Measurements from ENCODE around the gene SNX21. TPM values are rescaled to one million over a fixed set of nuclear protein-coding genes. Genes with fewer than 3 reads are reported as not detected.

Gene SNX21
- total and polyA plus RNA-seq, 2 donors (not counting 3 experiments of a cell fraction or from before 2014, with no cell fraction given): 11.6 to 11.9 TPM

DNA sequence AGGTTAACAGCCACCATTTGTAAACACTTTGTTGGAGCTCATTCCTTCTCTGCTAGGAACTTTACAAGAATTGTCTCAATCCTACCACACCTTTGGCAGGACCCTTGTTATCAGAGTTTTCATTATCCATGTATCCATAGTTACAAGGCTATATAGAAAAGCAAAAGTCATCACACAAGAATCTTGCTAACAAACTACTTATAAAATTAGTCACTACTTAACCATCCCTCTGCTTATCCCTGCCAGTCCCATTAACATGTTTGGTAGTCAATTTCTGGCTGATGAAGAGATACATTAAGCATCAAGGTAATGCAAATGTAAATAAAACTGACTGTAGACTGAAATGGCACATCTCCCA lies 34.2 kb downstream of the SNX21 start:
- Histone ChIP-seq H2AFZ (ENCODE audit: low read depth, low read length) (no peak overlapping the region), H3K9me3 (replicated peaks; ENCODE audit: control insufficient read depth, insufficient read depth, low read length) (no peaks in the 10 kb centered on the region), H3K79me2 (ENCODE audit: control insufficient read depth, insufficient read depth, low read length) (no peaks in the 10 kb centered on the region), H3K4me2 (ENCODE audit: insufficient read depth, low read length) (no peak overlapping the region), H3K36me3 (ENCODE audit: control insufficient read depth in 2 of 2, extremely low read depth in 1 of 2, insufficient read depth in 2 of 2, low read length in 2 of 2) (no peaks in the 10 kb centered on the region), H3K27me3 (ENCODE audit: control insufficient read depth in 2 of 2, insufficient read depth in 2 of 2, low read length in 2 of 2) (no peaks in the 10 kb centered on the region), H3K9ac (replicated peaks; ENCODE audit: extremely low read depth, insufficient read depth, low read length) (no peak overlapping the region), H3K4me1 (ENCODE audit: control insufficient read depth, extremely low read depth, insufficient read depth, low read length) (no peaks in the 10 kb centered on the region), H3K9me1 (replicated peaks; ENCODE audit: control insufficient read depth, extremely low read depth, insufficient read depth, low read length) (no peaks in the 10 kb centered on the region), H3K4me3 (replicated peaks in 1 of 3; ENCODE audit: insufficient read depth in 1 of 3, low read depth in 1 of 3, low read length in 3 of 3) (no peak overlapping the region), H4K20me1 (replicated peaks; ENCODE audit: control insufficient read depth, extremely low read depth, insufficient read depth, low read length) (no peaks in the 10 kb centered on the region), H3K27ac (ENCODE audit: insufficient read depth, low read depth, low read length) (no peak overlapping the region)
- intact Hi-C loops (cut with micrococcal nuclease): no loop called here
- DNase-seq (ENCODE audit: low read depth, low spot score): peak; percentile 17
- POLR2A ChIA-PET: interaction anchor here (2.2 kb wide), 1 partner anchor 13 kb away, joined by 9 read pairs; the partner anchor contains the start of gene ZSWIM1
- CTCF ChIA-PET: interaction anchor here (1.9 to 2.0 kb wide), 2 partner anchors 23 to 44 kb away, joined by 5 to 6 read pairs; partner anchors contain the start of genes CTSA and NEURL2
- BruUV-seq (replicated peaks): no TSS peak
- dilution Hi-C loops (cut with MboI; ENCODE audit: extremely low pct_ligation_motif_present, low sequenced_read_pairs): no loop called here
- TF ChIP-seq, protein P1, sequence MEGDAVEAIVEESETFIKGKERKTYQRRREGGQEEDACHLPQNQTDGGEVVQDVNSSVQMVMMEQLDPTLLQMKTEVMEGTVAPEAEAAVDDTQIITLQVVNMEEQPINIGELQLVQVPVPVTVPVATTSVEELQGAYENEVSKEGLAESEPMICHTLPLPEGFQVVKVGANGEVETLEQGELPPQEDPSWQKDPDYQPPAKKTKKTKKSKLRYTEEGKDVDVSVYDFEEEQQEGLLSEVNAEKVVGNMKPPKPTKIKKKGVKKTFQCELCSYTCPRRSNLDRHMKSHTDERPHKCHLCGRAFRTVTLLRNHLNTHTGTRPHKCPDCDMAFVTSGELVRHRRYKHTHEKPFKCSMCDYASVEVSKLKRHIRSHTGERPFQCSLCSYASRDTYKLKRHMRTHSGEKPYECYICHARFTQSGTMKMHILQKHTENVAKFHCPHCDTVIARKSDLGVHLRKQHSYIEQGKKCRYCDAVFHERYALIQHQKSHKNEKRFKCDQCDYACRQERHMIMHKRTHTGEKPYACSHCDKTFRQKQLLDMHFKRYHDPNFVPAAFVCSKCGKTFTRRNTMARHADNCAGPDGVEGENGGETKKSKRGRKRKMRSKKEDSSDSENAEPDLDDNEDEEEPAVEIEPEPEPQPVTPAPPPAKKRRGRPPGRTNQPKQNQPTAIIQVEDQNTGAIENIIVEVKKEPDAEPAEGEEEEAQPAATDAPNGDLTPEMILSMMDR (IDR thresholded peaks at IDR 0.05; ENCODE audit: extremely low read depth in 1 of 2, insufficient read depth in 1 of 2, low read depth in 1 of 2, low read length in 2 of 2): no peak
- TF ChIP-seq GATA2 (IDR thresholded peaks at IDR 0.05; ENCODE audit: insufficient read depth, insufficient read length, low read depth, low read length) (no peak), POLR2AphosphoS5 (IDR thresholded peaks at IDR 0.05; ENCODE audit: insufficient read depth, low read depth, low read length) (no peak), FOS (IDR thresholded peaks at IDR 0.05; ENCODE audit: borderline replicate concordance, insufficient read depth, low read length) (no peak), MYC (IDR thresholded peaks at IDR 0.05; ENCODE audit: low read depth, low read length) (no peak), EZH2 (IDR thresholded peaks at IDR 0.05; ENCODE audit: borderline replicate concordance, low read depth, low read length, severe bottlenecking) (no peak), POLR2A (IDR thresholded peaks at IDR 0.05; ENCODE audit: low read depth, low read length) (no peak), JUN (IDR thresholded peaks at IDR 0.05; ENCODE audit: borderline replicate concordance, insufficient read depth, insufficient read length, low read depth) (no peak)
- TF ChIP-seq, protein P2, sequence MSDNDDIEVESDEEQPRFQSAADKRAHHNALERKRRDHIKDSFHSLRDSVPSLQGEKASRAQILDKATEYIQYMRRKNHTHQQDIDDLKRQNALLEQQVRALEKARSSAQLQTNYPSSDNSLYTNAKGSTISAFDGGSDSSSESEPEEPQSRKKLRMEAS (IDR thresholded peaks at IDR 0.05; ENCODE audit: insufficient read depth, insufficient read length): no peak
- no peak for FAIRE-seq
